ENCODE results near the gene IRF3. TPM values are rescaled to one million over a fixed set of nuclear protein-coding genes. Genes with fewer than 3 reads are reported as not detected.
A peak's percentile ranks its signal among the peaks of the same experiment; 100 is the strongest.
"Not testable (repeated sequence)": the region's sequence is repeated elsewhere in the genome, so short reads cannot be mapped to it uniquely, and the experiment has no call there.

Gene IRF3
- total and polyA plus RNA-seq, 2 of the 4 experiments (the other 2 are of a cell fraction): 39.6 to 65.2 TPM

DNA sequence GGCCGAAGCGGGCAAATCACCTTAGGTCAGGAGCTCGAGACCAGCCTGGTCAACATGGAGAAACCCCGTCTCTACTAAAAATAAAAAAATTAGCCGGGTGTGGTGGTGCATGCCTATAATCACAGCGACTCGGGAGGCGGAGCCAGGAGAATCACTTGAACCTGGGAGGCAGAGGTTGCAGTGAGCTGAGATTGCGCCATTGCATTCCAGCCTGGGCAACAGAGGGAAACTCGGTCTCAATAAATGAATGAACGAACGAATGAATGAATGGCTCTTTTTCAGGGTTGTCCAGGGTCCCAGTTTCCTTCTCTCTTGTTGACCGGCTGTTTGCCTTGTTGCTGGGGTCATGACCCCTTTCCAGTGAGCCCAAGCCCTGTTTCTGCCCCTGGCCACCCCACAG lies 47.8 kb downstream of the IRF3 start:
- H4K8ac ChIP-seq (ENCODE audit: low read depth in 2 of 2, low read length in 2 of 2); dilution Hi-C loops (cut with HindIII; ENCODE audit: low sequenced_read_pairs, unreplicated experiment); H3K56ac ChIP-seq (ENCODE audit: extremely low read depth, insufficient read depth, low read length); H3K27ac ChIP-seq (ENCODE audit: insufficient read depth, low read length); in situ Hi-C loops (cut with MboI; ENCODE audit: low sequenced_read_pairs); H2AK5ac ChIP-seq (ENCODE audit: low read depth, low read length); CTCF ChIA-PET; H2AFZ ChIP-seq (replicated peaks; ENCODE audit: low read length, poor library complexity); H3K9me3 ChIP-seq (ENCODE audit: control insufficient read depth, insufficient read depth, low read length); H3K9ac ChIP-seq (ENCODE audit: low read depth, low read length); H3K23ac ChIP-seq (ENCODE audit: low read depth, low read length); DNase-seq; POLR2A ChIA-PET (ENCODE audit: unreplicated experiment); H3K4me2 ChIP-seq (ENCODE audit: low read depth, low read length); H3K14ac ChIP-seq (replicated peaks; ENCODE audit: low read depth, low read length); H4K91ac ChIP-seq (ENCODE audit: insufficient read depth, low read depth, low read length); H4K5ac ChIP-seq (ENCODE audit: low read depth, low read length); H3K4me3 ChIP-seq (ENCODE audit: insufficient read depth, low read depth, low read length); ATAC-seq (ENCODE audit: low read depth); H2BK120ac ChIP-seq (ENCODE audit: low read depth, low read length); H2BK5ac ChIP-seq (ENCODE audit: low read depth, low read length, poor library complexity, severe bottlenecking); H2AK9ac ChIP-seq (replicated peaks; ENCODE audit: low read depth, low read length, poor library complexity); BruUV-seq (replicated peaks); H3K4ac ChIP-seq (ENCODE audit: low read depth, low read length); H3K27me3 ChIP-seq (ENCODE audit: control insufficient read depth, insufficient read depth, low read length); intact Hi-C loops (cut with micrococcal nuclease); H2BK15ac ChIP-seq (ENCODE audit: low read depth, low read length); H2BK20ac ChIP-seq (ENCODE audit: low read depth, low read length); H3K18ac ChIP-seq (ENCODE audit: low read depth, low read length): not testable (repeated sequence)
- Histone ChIP-seq H3K4me1 (ENCODE audit: control insufficient read depth, insufficient read depth, low read length) (peaks cover 11% of the 10 kb centered on the region), H3K36me3 (ENCODE audit: control insufficient read depth, insufficient read depth, low read length) (peaks cover 45% of the 10 kb centered on the region), H4K20me1 (ENCODE audit: insufficient read depth, low read length) (peaks cover 17% of the 10 kb centered on the region), H3K9me1 (ENCODE audit: insufficient read depth, low read length) (peaks cover 10% of the 10 kb centered on the region), H3K79me1 (ENCODE audit: low read depth in 1 of 2, low read length in 2 of 2) (peaks cover 26 to 74% of the 10 kb centered on the region in 2 experiments)
- 0 out of 2 replicates have a peak, but pooled peaks have one; percentile 23 for TF ChIP-seq CEBPB (IDR thresholded peaks at IDR 0.05; ENCODE audit: low read depth, low read length)
- 95% methylated on average over 10 of the region's 13 CpGs; no CpG with 5 or more reads in 1 of the 2 experiments for WGBS, 2 experiments (ENCODE audit: extremely low coverage in 2 of 2, insufficient read length in 1 of 2)

Data from IMR-90 (cell line).